Left hindlimb (tissue), 1 donor: ENCODE data around the gene MS4A10.

Experiments used
- DNase-seq: peaks from one replicate; pipeline ENCODE4 v3.0.0-alpha.2; 2018

MS4A10 gene

GRCh38 chr11:60766547-60766946, 18.6 kb upstream of the MS4A10 start:
- DNase-seq: no peak

GRCh38 chr11:60767388-60767811, 17.7 kb upstream of the MS4A10 start:
- DNase-seq: no peak

GRCh38 chr11:60768202-60768601, 16.9 kb upstream of the MS4A10 start:
- DNase-seq: no peak

- DNase-seq: no peak
Measured at GRCh38 chr11:60769273-60769672, 15.9 kb upstream of the MS4A10 start.

- no peak for DNase-seq
Measured at GRCh38 chr11:60769811-60770210, 15.3 kb upstream of the MS4A10 start.

GRCh38 chr11:60771146-60771545, 14.0 kb upstream of the MS4A10 start:
- DNase-seq: no peak

- DNase-seq: no peak
Measured at GRCh38 chr11:60771879-60772525, 13.1 kb upstream of the MS4A10 start.

- no peak for DNase-seq
Measured at GRCh38 chr11:60772666-60773065, 12.5 kb upstream of the MS4A10 start.

- no peak for DNase-seq
Measured at GRCh38 chr11:60774726-60775125, 10.4 kb upstream of the MS4A10 start.

GRCh38 chr11:60775420-60775961, 9.6 kb upstream of the MS4A10 start:
- DNase-seq: peak; percentile 85

GRCh38 chr11:60776167-60776566, 9.0 kb upstream of the MS4A10 start:
- DNase-seq: no peak

- DNase-seq: no peak
Measured at GRCh38 chr11:60777106-60777505, 8.0 kb upstream of the MS4A10 start.

GRCh38 chr11:60777572-60777971, 7.6 kb upstream of the MS4A10 start:
- DNase-seq: peak; percentile 59

GRCh38 chr11:60780065-60780464, 5.1 kb upstream of the MS4A10 start:
- DNase-seq: no peak

GRCh38 chr11:60780774-60781173, 4.4 kb upstream of the MS4A10 start:
- DNase-seq: no peak

- DNase-seq: no peak
Measured at GRCh38 chr11:60781286-60781980, 3.7 kb upstream of the MS4A10 start.

GRCh38 chr11:60781981-60782316, 3.2 kb upstream of the MS4A10 start:
- DNase-seq: no peak

GRCh38 chr11:60782393-60783140, 2.6 kb upstream of the MS4A10 start:
- no peak for DNase-seq

- DNase-seq: no peak
Measured at GRCh38 chr11:60783141-60783484, 2.0 kb upstream of the MS4A10 start.

GRCh38 chr11:60783911-60784310, 1.2 kb upstream of the MS4A10 start:
- no peak for DNase-seq

GRCh38 chr11:60785806-60786361, 751 bp downstream of the MS4A10 start:
- no peak for DNase-seq

GRCh38 chr11:60786811-60787567, 1.9 kb downstream of the MS4A10 start:
- DNase-seq: peak; percentile 70
